Middle frontal gyrus (tissue), 1 donor: ENCODE data around the gene HSPA9.

Source experiments
- DNase-seq: peaks from one replicate; pipeline ENCODE4 v3.0.0-alpha.2; 2015; ENCODE audit warnings: low spot score; ENCODE audit errors: extremely low spot score

HSPA9 gene

GRCh38 chr5:138563340-138564118 is 11.7 kb downstream of the HSPA9 start:
- no peak for DNase-seq

GRCh38 chr5:138560971-138561370 is 14.2 kb downstream of the HSPA9 start:
- DNase-seq: no peak

- no peak for DNase-seq
Observed at GRCh38 chr5:138559937-138560336, 15.3 kb downstream of the HSPA9 start.

GRCh38 chr5:138557677-138558076 is 17.5 kb downstream of the HSPA9 start:
- no peak for DNase-seq

GRCh38 chr5:138554143-138554542 is 21.1 kb downstream of the HSPA9 start:
- no peak for DNase-seq

GRCh38 chr5:138553437-138554095 is 21.6 kb downstream of the HSPA9 start:
- DNase-seq: no peak

GRCh38 chr5:138552657-138553056 is 22.5 kb downstream of the HSPA9 start:
- DNase-seq: no peak

GRCh38 chr5:138549414-138549813 is 25.8 kb downstream of the HSPA9 start:
- DNase-seq: no peak

GRCh38 chr5:138545919-138546562 is 29.2 kb downstream of the HSPA9 start:
- no peak for DNase-seq

GRCh38 chr5:138544181-138545134 is 30.7 kb downstream of the HSPA9 start:
- no peak for DNase-seq

GRCh38 chr5:138543730-138544104 is 31.5 kb downstream of the HSPA9 start:
- no peak for DNase-seq

- peak; percentile 99 for DNase-seq
Observed at GRCh38 chr5:138542956-138543729, 32.1 kb downstream of the HSPA9 start, which contains the start of gene ETF1. Gene ETF1 (minus strand): TSS chr5:138543236. CDS start chr5:138542918, 318 bp downstream.

- DNase-seq: no peak
Observed at GRCh38 chr5:138542180-138542955, 32.8 kb downstream of the HSPA9 start.

- DNase-seq: no peak
Observed at GRCh38 chr5:138541511-138542179, 33.6 kb downstream of the HSPA9 start.

GRCh38 chr5:138539791-138540190 is 35.4 kb downstream of the HSPA9 start:
- DNase-seq: no peak

GRCh38 chr5:138538943-138539627 is 36.1 kb downstream of the HSPA9 start:
- no peak for DNase-seq

- DNase-seq: no peak
Observed at GRCh38 chr5:138536665-138537315, 38.4 kb downstream of the HSPA9 start.

- no peak for DNase-seq
Observed at GRCh38 chr5:138536215-138536614, 39.0 kb downstream of the HSPA9 start.
